ENCODE measurements around the gene PITPNC1. TPM values are rescaled to one million over a fixed set of nuclear protein-coding genes. Genes with fewer than 3 reads are reported as not detected.

Gene PITPNC1
- polyA plus RNA-seq, 1 experiment, result 9.1 TPM

GRCh38 chr17:67441052-67441895, 64.2 kb downstream of the PITPNC1 start:
- H3K27ac ChIP-seq (ENCODE audit: low read depth, low read length), result no peak overlapping the region
- no peaks in the 10 kb centered on the region for H3K9me3 ChIP-seq (ENCODE audit: control insufficient read depth, insufficient read depth, low read length)
- ChIA-PET POLR2A (interaction anchor here (0.6 to 1.1 kb wide), 2 partner anchors 9 to 21 kb away, joined by 3 to 8 read pairs; no protein-coding TSS in a partner anchor), CTCF (interaction anchor here (0.5 to 1.8 kb wide), 7 partner anchors 12 to 161 kb away, joined by 3 to 6 read pairs (median 4); no protein-coding TSS in a partner anchor)
- peak overlapping the region; percentile 23 for H3K4me3 ChIP-seq (ENCODE audit: low read depth, low read length)
- H3K27me3 ChIP-seq (ENCODE audit: control insufficient read depth, insufficient read depth, low read length), result no peaks in the 10 kb centered on the region
- DNase-seq (ENCODE audit: low read depth, low spot score), result peak; percentile 21
- no peak for TF ChIP-seq CTCF (IDR thresholded peaks at IDR 0.05; ENCODE audit: low read depth, low read length)

GRCh38 chr17:67441896-67442219, 64.8 kb downstream of the PITPNC1 start:
- Histone ChIP-seq H3K27ac (ENCODE audit: low read depth, low read length) (no peak overlapping the region), H3K4me3 (ENCODE audit: low read depth, low read length) (no peak overlapping the region), H3K9me3 (ENCODE audit: control insufficient read depth, insufficient read depth, low read length) (no peaks in the 10 kb centered on the region), H3K27me3 (ENCODE audit: control insufficient read depth, insufficient read depth, low read length) (no peaks in the 10 kb centered on the region)
- POLR2A ChIA-PET, result interaction anchor here (1.1 kb wide), 1 partner anchor 21 kb away, joined by 8 read pairs; no protein-coding TSS in a partner anchor
- CTCF ChIA-PET, result interaction anchor here (0.5 to 1.8 kb wide), 3 partner anchors 33 to 68 kb away, joined by 3 to 6 read pairs (median 4); no protein-coding TSS in a partner anchor
- no peak for DNase-seq (ENCODE audit: low read depth, low spot score)
- TF ChIP-seq CTCF (IDR thresholded peaks at IDR 0.05; ENCODE audit: low read depth, low read length), result no peak

- Histone ChIP-seq H3K27ac (ENCODE audit: low read depth, low read length) (no peak overlapping the region), H3K9me3 (ENCODE audit: control insufficient read depth, insufficient read depth, low read length) (no peaks in the 10 kb centered on the region), H3K4me3 (ENCODE audit: low read depth, low read length) (no peak overlapping the region), H3K27me3 (ENCODE audit: control insufficient read depth, insufficient read depth, low read length) (no peaks in the 10 kb centered on the region)
- POLR2A ChIA-PET, result no interaction called here
- CTCF ChIA-PET, result interaction anchor here (0.7 to 1.0 kb wide), 2 partner anchors 33 to 69 kb away, joined by 3 to 4 read pairs; no protein-coding TSS in a partner anchor
- DNase-seq (ENCODE audit: low read depth, low spot score), result no peak
- no peak for TF ChIP-seq CTCF (IDR thresholded peaks at IDR 0.05; ENCODE audit: low read depth, low read length)
Observed at GRCh38 chr17:67442787-67443624, 65.9 kb downstream of the PITPNC1 start.

- no peak overlapping the region for H3K4me3 ChIP-seq (ENCODE audit: low read depth, low read length)
- H3K27ac ChIP-seq (ENCODE audit: low read depth, low read length), result no peak overlapping the region
- H3K9me3 ChIP-seq (ENCODE audit: control insufficient read depth, insufficient read depth, low read length), result no peaks in the 10 kb centered on the region
- no peak for DNase-seq (ENCODE audit: low read depth, low spot score)
- POLR2A ChIA-PET, result no interaction called here
- TF ChIP-seq CTCF (IDR thresholded peaks at IDR 0.05; ENCODE audit: low read depth, low read length), result no peak
- H3K27me3 ChIP-seq (ENCODE audit: control insufficient read depth, insufficient read depth, low read length), result no peaks in the 10 kb centered on the region
- CTCF ChIA-PET, result no interaction called here
Observed at GRCh38 chr17:67443931-67444595, 67.0 kb downstream of the PITPNC1 start.
